Liver (tissue), 3 donors: ENCODE results near the gene NRAS.

Experiments used
- ATF3 ChIP-seq: IDR thresholded peaks from 2 replicates; pipeline ENCODE4 v1.6.1; 2016; ENCODE audit warnings: antibody characterized with exemption
- CTCF ChIP-seq: fragments of 150-350 bp; IDR thresholded peaks from 2 replicates; pipeline ENCODE4 v1.5.1; 2017; ENCODE audit warnings: improper control_type of control experiment, low read depth, low read length; ENCODE audit not compliant: missing input control
- GABPA ChIP-seq, 2 donors: IDR thresholded peaks in 1 of 2; conservative IDR thresholded peaks in 1 of 2; 2 replicates each; pipeline ENCODE4 v1.6.1; 2016; ENCODE audit warnings: antibody characterized with exemption in 2 of 2, mild to moderate bottlenecking in 1 of 2, moderate library complexity in 1 of 2
- HNF4G ChIP-seq: IDR thresholded peaks from 2 replicates; pipeline ENCODE4 v1.6.1; 2016; ENCODE audit warnings: antibody characterized with exemption
- RAD21 ChIP-seq, 2 donors: IDR thresholded peaks; 2 replicates each; pipeline ENCODE4 v1.6.1; 2016; ENCODE audit warnings: antibody characterized with exemption in 2 of 2, mild to moderate bottlenecking in 2 of 2
- REST ChIP-seq: IDR thresholded peaks from 2 replicates; pipeline ENCODE4 v1.6.1; 2016; ENCODE audit warnings: antibody characterized with exemption, mild to moderate bottlenecking
- SP1 ChIP-seq: IDR thresholded peaks from 2 replicates; pipeline ENCODE4 v1.6.1; 2018; ENCODE audit warnings: antibody characterized with exemption, mild to moderate bottlenecking
- TAF1 ChIP-seq: conservative IDR thresholded peaks from 2 replicates; pipeline ENCODE4 v1.6.1; 2016; ENCODE audit warnings: antibody characterized with exemption, mild to moderate bottlenecking
- ZBTB33 ChIP-seq: IDR thresholded peaks from 2 replicates; pipeline ENCODE4 v1.6.1; 2016; ENCODE audit warnings: antibody characterized with exemption
- donor health status: healthy.
- donor health status: healthy.

GRCh38 chr1:114696810-114697209 is 19.8 kb downstream of the NRAS start:
- TF ChIP-seq CTCF (no peak), TAF1 (no peak), RAD21 (IDR thresholded peaks at IDR 0.05) (no peak), ZBTB33 (no peak), HNF4G (no peak), REST (no peak), SP1 (no peak), ATF3 (no peak), GABPA (IDR thresholded peaks at IDR 0.05 in 1 of 2, conservative IDR thresholded peaks at IDR 0.05 in 1 of 2) (no peak)
